Mammary epithelial cell (primary cell): ENCODE measurements around the gene MAP9.

Experiments
- CTCF ChIP-seq, 2 donors: IDR thresholded peaks in 1 of 2; conservative IDR thresholded peaks in 1 of 2; 2 replicates each; pipeline ENCODE4 v1.5.1; 2011 to 2012; ENCODE audit warnings: inconsistent platforms in 2 of 2, low read length in 2 of 2, mild to moderate bottlenecking in 2 of 2, control low read depth in 1 of 2, low read depth in 1 of 2; ENCODE audit not compliant: insufficient read depth in 1 of 2; ENCODE audit errors: extremely low read depth in 1 of 2
- EZH2 ChIP-seq: IDR thresholded peaks from 2 replicates; pipeline ENCODE4 v1.6.1; 2012; ENCODE audit warnings: low read length, inconsistent platforms, borderline replicate concordance

- TF ChIP-seq CTCF (conservative IDR thresholded peaks at IDR 0.05 in 1 of 2, IDR thresholded peaks at IDR 0.05 in 1 of 2; ENCODE audit: extremely low read depth in 1 of 2, insufficient read depth in 1 of 2, low read depth in 1 of 2, low read length in 2 of 2) (no peak), EZH2 (no peak)
Observed at GRCh38 chr4:155415662-155416061, 38.9 kb upstream of the MAP9 start.
